HG03175 (cell line): ENCODE measurements around the gene MRFAP1L1.
"Not testable (repeated sequence)": the region's sequence is repeated elsewhere in the genome, so short reads cannot be mapped to it uniquely, and the experiment has no call there.

Experiments used
- ATAC-seq: cut with Tn5 transposase; IDR thresholded peaks from one replicate; pipeline ENCODE4 v1.9.1; 2021; ENCODE audit warnings: mild to moderate bottlenecking, moderate library complexity; ENCODE audit not compliant: unreplicated experiment

The MRFAP1L1 gene

GRCh38 chr4:6709230-6710114, at the start of gene MRFAP1L1:
MRFAP1L1 (minus strand) TSS chr4:6709865; CDS start chr4:6709629, 236 bp downstream.
- ATAC-seq, result peak; percentile 68

GRCh38 chr4:6758728-6759127, 49.1 kb upstream of the MRFAP1L1 start:
- no peak for ATAC-seq

DNA sequence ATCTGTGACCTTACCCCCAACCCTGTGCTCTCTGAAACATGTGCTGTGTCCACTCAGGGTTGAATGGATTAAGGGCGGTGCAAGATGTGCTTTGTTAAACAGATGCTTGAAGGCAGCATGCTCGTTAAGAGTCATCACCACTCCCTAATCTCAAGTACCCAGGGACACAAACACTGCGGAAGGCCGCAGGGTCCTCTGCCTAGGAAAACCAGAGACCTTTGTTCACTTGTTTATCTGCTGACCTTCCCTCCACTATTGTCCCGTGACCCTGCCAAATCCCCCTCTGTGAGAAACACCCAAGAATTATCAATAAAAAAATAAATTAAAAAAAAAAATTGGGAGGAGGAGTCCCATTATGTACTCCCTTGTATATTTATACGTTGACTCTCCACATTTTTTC, 46.7 kb upstream of the MRFAP1L1 start:
- ATAC-seq, result not testable (repeated sequence)

DNA sequence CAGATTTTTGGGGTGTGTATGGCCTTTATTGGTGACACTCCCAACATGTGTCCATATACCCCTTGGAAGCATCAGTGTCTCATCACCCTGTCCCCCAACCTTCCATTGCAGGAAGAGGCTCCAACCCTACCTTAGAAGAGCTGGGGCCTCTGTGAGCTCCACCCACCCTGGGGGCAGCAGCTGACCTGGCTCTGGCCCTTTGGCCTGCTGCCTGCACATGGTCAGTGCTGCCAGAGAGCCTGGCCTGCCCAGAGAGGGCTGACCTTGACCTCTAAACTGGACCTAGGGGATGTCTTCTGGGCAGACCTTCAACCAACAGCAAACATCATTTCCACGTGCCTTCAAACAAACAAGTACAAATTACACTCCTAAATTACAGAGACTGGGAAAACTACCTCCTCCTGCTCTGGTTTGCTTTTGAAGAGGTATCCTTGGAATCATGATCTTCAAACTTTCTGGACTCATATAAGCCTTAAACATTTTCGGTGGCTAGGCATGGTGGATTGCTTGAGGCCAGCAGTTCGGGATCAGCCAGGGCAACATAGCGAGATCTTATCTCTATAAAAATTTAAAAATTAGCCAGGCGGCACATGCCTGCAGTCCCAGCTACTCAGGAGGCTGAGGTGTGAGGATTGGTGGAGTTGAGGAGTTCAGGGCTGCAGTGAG, 45.6 kb upstream of the MRFAP1L1 start:
- ATAC-seq, result no peak

- ATAC-seq, result no peak
Observed at GRCh38 chr4:6754481-6755087, 44.9 kb upstream of the MRFAP1L1 start.

- no peak for ATAC-seq
Observed at GRCh38 chr4:6753891-6754290, 44.2 kb upstream of the MRFAP1L1 start.

DNA sequence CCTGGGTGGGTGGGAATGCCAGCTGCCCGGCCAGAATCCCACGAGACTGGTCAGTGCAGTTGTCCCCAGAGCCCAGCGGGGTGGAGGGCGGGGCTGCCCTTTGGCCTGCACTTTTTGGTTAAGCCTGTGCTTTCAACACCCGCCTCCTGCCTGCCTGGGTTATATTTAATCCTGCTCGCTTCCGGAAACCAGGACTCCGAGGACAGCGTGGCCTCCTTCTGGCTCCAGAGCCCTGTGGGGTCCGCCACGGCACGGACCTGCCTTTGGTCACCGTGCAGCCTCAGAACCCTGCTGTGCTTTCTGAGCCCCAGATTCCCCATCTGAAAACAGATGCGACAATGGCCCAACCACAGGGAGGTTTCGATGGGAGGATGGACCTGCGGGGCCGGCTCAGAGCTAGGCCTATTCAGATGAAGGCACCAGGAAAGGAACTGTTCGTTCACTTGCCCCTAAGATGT, 43.5 kb upstream of the MRFAP1L1 start:
- no peak for ATAC-seq

DNA sequence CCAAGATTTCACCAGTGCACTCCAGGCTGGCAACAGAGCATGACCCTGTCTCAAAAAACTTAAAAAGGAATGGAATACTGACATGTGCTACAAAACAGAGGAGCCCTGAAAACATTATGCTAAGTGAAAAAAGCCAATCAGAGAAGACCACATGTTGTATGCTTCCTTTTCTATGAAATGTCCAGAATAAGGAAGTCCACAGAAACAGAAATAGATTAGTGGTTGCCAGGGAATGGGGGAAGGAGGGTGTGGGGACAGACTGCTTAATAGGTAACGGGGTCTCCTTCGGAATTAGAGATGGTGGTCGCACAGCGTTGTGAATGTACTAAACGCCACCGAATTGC, 42.8 kb upstream of the MRFAP1L1 start:
- no peak for ATAC-seq

DNA sequence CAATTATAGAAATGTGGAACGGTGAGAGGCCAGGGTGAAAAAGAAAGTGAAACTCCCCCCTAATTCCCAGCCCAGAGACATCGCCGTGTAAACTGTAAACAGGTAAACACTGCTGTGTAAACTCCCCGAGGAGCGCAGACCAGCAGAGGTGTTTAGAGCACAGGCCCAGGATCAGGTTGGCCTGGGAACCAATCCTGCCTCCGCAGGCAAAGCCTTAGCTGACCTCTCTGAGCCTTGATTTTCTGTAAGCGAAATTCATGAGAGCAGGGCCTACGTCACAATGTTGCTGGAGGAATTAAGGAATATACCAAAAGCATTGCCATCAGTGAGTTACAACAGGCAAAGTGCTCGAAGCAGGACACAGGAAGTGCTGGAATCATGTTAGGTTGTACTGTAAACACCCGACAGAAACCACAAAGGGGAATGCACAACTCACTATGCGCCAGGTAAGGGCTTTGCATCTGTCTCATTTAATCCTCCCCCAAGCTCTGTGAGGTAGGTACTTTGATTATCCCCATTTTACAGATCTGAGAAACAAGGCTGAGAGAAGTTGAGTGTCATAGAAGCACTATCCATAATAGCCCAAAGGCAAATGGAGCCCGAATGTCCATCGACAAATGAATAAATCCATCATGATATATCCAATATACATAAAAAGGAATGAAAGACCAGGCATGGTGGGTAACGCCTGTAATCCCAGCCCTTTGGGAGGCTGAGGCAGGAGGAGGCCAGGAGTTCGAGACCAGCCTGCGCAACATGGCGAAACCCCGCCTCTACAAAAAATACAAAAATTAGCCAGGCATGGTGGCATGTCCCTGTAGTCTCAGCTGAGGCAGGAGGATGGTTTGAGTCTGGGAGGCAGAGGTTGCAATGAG, 42.2 kb upstream of the MRFAP1L1 start:
- no peak for ATAC-seq

- ATAC-seq, result no peak
Observed at GRCh38 chr4:6750286-6751221, 40.9 kb upstream of the MRFAP1L1 start.

- no peak for ATAC-seq
Observed at GRCh38 chr4:6749340-6750171, 39.9 kb upstream of the MRFAP1L1 start.

DNA sequence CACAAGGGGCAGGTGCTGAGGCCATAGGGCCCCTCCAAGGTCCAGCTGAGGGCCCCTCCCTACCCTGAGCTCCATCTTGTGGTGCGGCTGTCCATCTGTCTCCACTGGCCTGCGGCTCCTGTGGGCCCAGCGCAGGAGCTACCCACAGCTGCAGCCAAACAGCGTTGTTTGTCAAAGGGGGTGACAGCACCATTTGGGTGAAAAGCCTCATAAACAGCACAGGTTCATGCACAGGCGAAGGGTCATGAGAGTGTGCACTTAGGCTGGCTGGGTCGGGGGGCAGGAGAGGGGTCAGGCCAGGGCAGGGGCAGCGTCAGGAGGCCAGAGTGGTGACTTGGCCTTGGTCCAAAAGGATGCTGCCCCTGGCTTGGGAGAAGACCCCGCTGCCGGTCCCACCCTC, 38.6 kb upstream of the MRFAP1L1 start:
- no peak for ATAC-seq

DNA sequence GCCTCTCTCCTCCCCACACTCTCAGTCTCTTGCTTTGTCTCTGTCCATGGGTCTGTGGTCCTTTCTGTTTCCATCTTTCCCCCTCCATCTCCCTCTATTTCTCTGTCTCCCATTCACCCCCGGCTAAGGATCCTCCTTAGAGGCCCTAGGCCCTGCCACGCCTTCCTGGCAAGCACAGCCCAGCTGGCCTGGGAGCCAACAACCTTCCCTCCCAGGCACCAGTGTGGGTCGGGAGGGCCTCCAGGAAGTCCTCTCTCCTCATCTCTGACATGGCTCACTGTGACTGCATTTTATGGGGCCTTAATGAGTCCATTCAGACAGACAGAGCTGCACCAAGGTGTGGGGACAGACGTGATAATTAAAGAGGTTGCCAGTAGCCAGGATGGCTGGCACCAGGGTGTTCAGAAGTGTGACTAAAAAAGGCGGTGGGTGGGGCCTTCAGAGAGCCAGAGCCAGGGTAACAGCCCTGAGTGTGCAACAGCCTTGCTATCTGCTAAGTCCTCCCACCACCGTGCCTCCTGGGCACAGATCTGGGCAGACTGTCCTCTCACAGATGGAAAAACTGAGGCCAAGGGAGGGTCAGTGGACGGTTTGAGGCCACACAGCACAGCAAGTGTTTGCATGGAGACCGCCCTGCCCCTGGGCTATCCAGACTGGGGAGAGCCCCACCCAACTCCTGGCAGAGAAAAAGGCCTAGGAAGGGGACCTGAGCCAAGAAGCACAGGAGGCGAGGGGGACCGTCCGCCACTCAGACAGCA, 37.8 kb upstream of the MRFAP1L1 start:
- ATAC-seq, result no peak

GRCh38 chr4:6746721-6747293, 37.1 kb upstream of the MRFAP1L1 start:
- ATAC-seq, result no peak

- ATAC-seq, result no peak
Observed at GRCh38 chr4:6742989-6743388, 33.3 kb upstream of the MRFAP1L1 start.

DNA sequence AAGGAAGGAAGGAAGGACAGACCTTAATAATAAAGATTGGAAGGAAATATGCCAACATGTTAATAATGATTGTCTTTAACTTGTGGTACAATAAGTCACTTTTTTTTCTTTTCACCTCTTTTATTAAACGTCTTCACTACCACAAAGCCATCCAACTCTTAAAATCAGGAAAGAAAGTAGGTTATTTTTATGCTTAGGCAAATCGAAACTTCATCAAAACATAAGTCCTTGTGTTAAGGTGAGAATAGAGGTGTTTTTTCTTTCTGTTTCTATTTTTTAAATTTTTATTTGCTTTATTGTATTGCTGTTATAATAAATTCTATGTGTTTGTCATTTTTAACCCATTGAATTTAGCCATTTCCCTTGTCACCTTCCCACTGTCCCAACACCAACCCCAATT, 32.8 kb upstream of the MRFAP1L1 start:
- no peak for ATAC-seq

DNA sequence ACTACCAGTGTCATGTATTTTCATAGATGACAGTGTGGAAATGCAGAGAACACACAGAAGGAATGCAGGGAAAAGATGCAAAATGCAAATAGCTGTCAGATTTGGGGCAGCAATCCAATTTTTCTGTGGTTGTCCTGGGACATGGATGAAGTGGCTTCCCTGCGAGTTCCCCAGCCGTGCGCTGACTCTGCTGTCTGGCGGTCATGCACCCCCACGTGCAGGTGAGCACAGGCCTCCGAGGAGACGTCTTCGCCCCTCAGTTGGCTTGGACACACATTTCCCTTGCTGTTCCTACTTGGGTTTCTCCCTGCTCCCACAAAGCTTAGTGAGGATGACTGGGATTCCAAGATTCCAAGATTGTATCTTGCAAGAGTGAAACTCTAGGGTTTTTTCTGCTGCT, 30.7 kb upstream of the MRFAP1L1 start:
- no peak for ATAC-seq

DNA sequence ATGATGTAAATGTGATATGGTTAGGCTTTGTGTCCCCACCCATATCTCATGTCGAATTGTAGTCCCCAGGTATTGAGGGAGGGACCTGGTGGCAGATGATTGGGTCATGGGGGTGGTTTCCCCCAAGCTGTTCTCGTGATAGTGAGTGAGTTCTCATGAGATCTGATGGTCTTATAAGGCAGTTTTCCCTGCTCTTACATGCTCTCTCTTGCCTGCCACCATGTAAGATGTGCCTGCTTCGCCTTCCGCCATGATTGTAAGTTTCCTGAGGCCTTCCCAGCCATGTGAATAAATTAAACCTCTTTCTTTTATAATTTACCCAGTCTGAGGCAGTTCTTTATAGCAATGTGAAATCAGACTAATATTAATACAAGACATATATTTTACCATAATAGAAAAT, 30.3 kb upstream of the MRFAP1L1 start:
- ATAC-seq, result no peak
